SK-N-SH (cell line): ENCODE data around the gene FMN2.

Experiments
- CTCF ChIP-seq: fragments of 200-600 bp; sonication (generic); IDR thresholded peaks from 2 replicates; pipeline ENCODE4 v1.6.1; 2017; ENCODE audit warnings: antibody characterized with exemption, mild to moderate bottlenecking, moderate library complexity
- EP300 ChIP-seq, 2 experiments: IDR thresholded peaks; 2 replicates each; pipeline versions ENCODE4 v1.4.0 to v1.6.1; 2012; ENCODE audit warnings: borderline replicate concordance in 1 of 2, low read depth in 1 of 2, low read length in 1 of 2
- FOXJ3 ChIP-seq: sonication (generic); formaldehyde crosslinking; IDR thresholded peaks from 2 replicates; pipeline ENCODE4 v1.5.1; 2020; ENCODE audit warnings: mild to moderate bottlenecking, missing genetic modification reagents
- MEF2A ChIP-seq: IDR thresholded peaks from 2 replicates; pipeline ENCODE4 v1.4.0; 2012; ENCODE audit warnings: low read depth, borderline replicate concordance
- NFIC ChIP-seq: IDR thresholded peaks from 2 replicates; pipeline ENCODE4 v1.4.0; 2012; ENCODE audit warnings: borderline replicate concordance

- no peak for TF ChIP-seq NFIC
- no peak for TF ChIP-seq CTCF
- TF ChIP-seq MEF2A, result no peak
- TF ChIP-seq FOXJ3, result no peak
- TF ChIP-seq EP300 (IDR thresholded peaks at IDR 0.05; ENCODE audit: borderline replicate concordance in 1 of 2, low read depth in 1 of 2, low read length in 1 of 2), result no peak
These were observed 411.4 kb downstream of the FMN2 start for GRCh38 chr1:240503036-240503435.
